Erythroblast (primary cell): ENCODE data around the gene SYNE2.

Source experiments
- GATA1 ChIP-seq: IDR thresholded peaks from 2 replicates; pipeline ENCODE4 v1.6.1; 2011; ENCODE audit warnings: low read depth, mild to moderate bottlenecking, control low read depth, low read length, moderate library complexity
- POLR2A ChIP-seq: IDR thresholded peaks from 2 replicates; pipeline ENCODE4 v1.6.1; 2011; ENCODE audit warnings: mild to moderate bottlenecking, low read length

DNA sequence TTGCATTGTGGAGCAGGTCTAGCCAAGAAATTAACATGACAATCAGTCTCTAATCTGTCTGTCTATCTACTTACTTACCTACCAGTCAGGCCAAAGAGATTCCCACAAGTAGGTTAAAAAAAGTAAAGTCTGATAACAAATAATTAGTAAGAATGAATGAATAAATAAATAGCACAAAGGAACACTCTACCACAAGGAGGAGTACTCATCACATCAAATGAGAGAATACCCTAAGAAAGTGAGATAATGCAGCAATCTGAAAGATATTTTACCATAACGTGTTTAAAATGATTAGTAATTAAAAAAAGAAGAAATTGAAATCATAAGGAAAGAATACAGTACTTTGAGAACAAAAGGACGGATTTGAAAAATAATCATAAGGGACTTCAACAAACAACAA, 187.2 kb downstream of the SYNE2 start:
- no peak for TF ChIP-seq POLR2A
- no peak for TF ChIP-seq GATA1
